H1 (cell line): ENCODE measurements around the gene SH3GL2. TPM values are rescaled to one million over a fixed set of nuclear protein-coding genes. Genes with fewer than 3 reads are reported as not detected.

Experiments used
- CTCF ChIA-PET: fragments of 300-600 bp; sonication (Branson Sonifier 250); formaldehyde crosslinking; loops from one replicate; lab custom pipeline; 2021; ENCODE audit not compliant: partially characterized antibody; lab: Charles Lee
- POLR2A ChIA-PET: fragments of 300-600 bp; sonication (Branson Sonifier 250); formaldehyde crosslinking; loops from one replicate; lab custom pipeline; 2021; ENCODE audit warnings: inconsistent platforms; ENCODE audit not compliant: partially characterized antibody; lab: Charles Lee
- DNase-seq, 2 experiments: peaks; one replicate each; pipeline versions ENCODE4 v3.0.0 to v3.0.0-alpha.2; 2010 to 2022; ENCODE audit warnings: low spot score in 2 of 2, low read depth in 1 of 2, mixed read lengths in 1 of 2
- FAIRE-seq: peaks from 2 replicates; lab custom pipeline; 2011; peaks lifted over from hg19 to GRCh38; lab: Jason Lieb, UNC
- H2AFZ ChIP-seq: 2 replicates; pipeline ENCODE4 v1.8.1; 2012; ENCODE audit warnings: low read length, inconsistent platforms
- H2AK5ac ChIP-seq: 2 replicates; pipeline ENCODE4 v1.6.1; 2013; ENCODE audit warnings: low read depth, low read length
- H2BK120ac ChIP-seq: replicated peaks from 2 replicates; pipeline ENCODE3; 2013; ENCODE audit warnings: low read depth, low read length, inconsistent platforms
- H2BK12ac ChIP-seq: 2 replicates; pipeline ENCODE4 v1.6.1; 2013; ENCODE audit warnings: low read depth, low read length
- H2BK15ac ChIP-seq: 2 replicates; pipeline ENCODE4 v1.6.1; 2013; ENCODE audit warnings: low read length
- H2BK20ac ChIP-seq: 2 replicates; pipeline ENCODE4 v1.6.1; 2013; ENCODE audit warnings: low read length
- H2BK5ac ChIP-seq: 2 replicates; pipeline ENCODE4 v1.6.1; 2013; ENCODE audit warnings: low read depth, low read length
- H3K14ac ChIP-seq: 2 replicates; pipeline ENCODE4 v1.6.1; 2013; ENCODE audit warnings: inconsistent platforms; ENCODE audit not compliant: insufficient read length
- H3K18ac ChIP-seq: 2 replicates; pipeline ENCODE4 v1.6.1; 2013; ENCODE audit warnings: low read length; ENCODE audit errors: extremely low read depth
- H3K23ac ChIP-seq: 2 replicates; pipeline ENCODE4 v1.6.1; 2013; ENCODE audit warnings: inconsistent platforms; ENCODE audit not compliant: insufficient read length
- H3K23me2 ChIP-seq: 2 replicates; pipeline ENCODE4 v1.6.1; 2013; ENCODE audit warnings: low read depth, low read length
- H3K27ac ChIP-seq: 2 replicates; pipeline ENCODE4 v1.6.1; 2011; ENCODE audit warnings: low read depth, low read length, inconsistent platforms
- H3K27me3 ChIP-seq, 4 experiments: replicated peaks in 1 of 4; 1 replicate in 1 of 4; 2 replicates in 3 of 4; pipeline versions ENCODE4 v1.6.1 to v1.8.1; 2011 to 2013; ENCODE audit warnings: low read length in 3 of 4, mild to moderate bottlenecking in 3 of 4, inconsistent platforms in 2 of 4, mixed read lengths in 2 of 4, moderate library complexity in 1 of 4; ENCODE audit not compliant: control insufficient read depth in 3 of 4, insufficient read depth in 3 of 4; ENCODE audit errors: extremely low read depth in 1 of 4
- H3K36me3 ChIP-seq, 4 experiments: 2 replicates each; pipeline versions ENCODE4 v1.6.1 to v1.8.1; 2011 to 2013; ENCODE audit warnings: mild to moderate bottlenecking in 4 of 4, low read length in 3 of 4, moderate library complexity in 2 of 4, control low read depth in 1 of 4, inconsistent platforms in 1 of 4; ENCODE audit not compliant: insufficient read depth in 4 of 4, control insufficient read depth in 2 of 4
- H3K4ac ChIP-seq: replicated peaks from 2 replicates; pipeline ENCODE3; 2013; ENCODE audit warnings: low read length, low read depth, mixed read lengths, inconsistent platforms; ENCODE audit not compliant: insufficient read length
- H3K4me1 ChIP-seq, 4 experiments: replicated peaks in 1 of 4; 1 replicate in 1 of 4; 2 replicates in 3 of 4; pipeline versions ENCODE4 v1.6.1 to v1.8.1; 2011 to 2013; ENCODE audit warnings: low read length in 3 of 4, inconsistent platforms in 2 of 4, mixed read lengths in 1 of 4; ENCODE audit not compliant: insufficient read depth in 4 of 4, control insufficient read depth in 3 of 4
- H3K4me2 ChIP-seq, 2 experiments: 2 replicates each; pipeline versions ENCODE4 v1.6.1 to v1.8.1; 2011 to 2013; ENCODE audit warnings: low read depth in 2 of 2, low read length in 2 of 2, control low read depth in 1 of 2, inconsistent platforms in 1 of 2, mild to moderate bottlenecking in 1 of 2; ENCODE audit not compliant: insufficient read depth in 1 of 2
- H3K4me3 ChIP-seq, 4 experiments: fragments of 200-600, 300-600 bp in 1 of 4; sonication (generic), shearing (Covaris generic), sonication (Bioruptor Twin) in 1 of 4; 2 replicates each; pipeline versions ENCODE4 v1.5.1 to v1.8.1; 2011 to 2016; ENCODE audit warnings: low read length in 4 of 4, low read depth in 3 of 4, control low read depth in 2 of 4, inconsistent platforms in 2 of 4, mild to moderate bottlenecking in 2 of 4, mixed read lengths in 1 of 4, moderate library complexity in 1 of 4; ENCODE audit not compliant: insufficient read depth in 2 of 4; ENCODE audit errors: extremely low read depth in 1 of 4
- H3K56ac ChIP-seq: replicated peaks from 2 replicates; pipeline ENCODE3; 2013; ENCODE audit warnings: low read depth, mild to moderate bottlenecking, mixed read lengths, low read length, inconsistent platforms; ENCODE audit not compliant: insufficient read length
- H3K79me1 ChIP-seq: 2 replicates; pipeline ENCODE4 v1.6.1; 2013; ENCODE audit warnings: low read depth, low read length, control low read depth
- H3K79me2 ChIP-seq, 2 experiments: 2 replicates each; pipeline versions ENCODE4 v1.6.1 to v1.8.1; 2012 to 2013; ENCODE audit warnings: low read length in 2 of 2, mild to moderate bottlenecking in 2 of 2, inconsistent platforms in 1 of 2; ENCODE audit not compliant: insufficient read depth in 2 of 2, control insufficient read depth in 1 of 2
- H3K9ac ChIP-seq, 4 experiments: replicated peaks in 1 of 4; 1 replicate in 1 of 4; 2 replicates in 3 of 4; pipeline versions ENCODE4 v1.6.1 to v1.8.1; 2011 to 2013; ENCODE audit warnings: low read depth in 3 of 4, low read length in 3 of 4, control low read depth in 2 of 4, mild to moderate bottlenecking in 2 of 4, moderate library complexity in 2 of 4, inconsistent platforms in 1 of 4; ENCODE audit errors: extremely low read depth in 1 of 4
- H3K9me3 ChIP-seq, 2 experiments: 2 replicates each; pipeline versions ENCODE4 v1.6.1 to v1.8.1; 2012 to 2013; ENCODE audit warnings: mild to moderate bottlenecking in 2 of 2, moderate library complexity in 2 of 2, control low read depth in 1 of 2, inconsistent platforms in 1 of 2, low read depth in 1 of 2, low read length in 1 of 2, mixed read lengths in 1 of 2; ENCODE audit not compliant: insufficient read depth in 2 of 2
- H4K20me1 ChIP-seq, 2 experiments: replicated peaks in 1 of 2; 2 replicates each; pipeline versions ENCODE3 to v1.8.1; 2011 to 2013; ENCODE audit warnings: inconsistent platforms in 2 of 2, low read length in 2 of 2, mild to moderate bottlenecking in 1 of 2; ENCODE audit not compliant: insufficient read depth in 2 of 2, control insufficient read depth in 1 of 2
- H4K5ac ChIP-seq: 2 replicates; pipeline ENCODE4 v1.6.1; 2013; ENCODE audit warnings: low read length, low read depth, mixed read lengths, inconsistent platforms; ENCODE audit not compliant: insufficient read length
- H4K8ac ChIP-seq: 2 replicates; pipeline ENCODE4 v1.8.0; 2013; ENCODE audit warnings: mild to moderate bottlenecking, moderate library complexity, low read length, inconsistent platforms; ENCODE audit not compliant: insufficient read depth; ENCODE audit errors: extremely low read depth
- H4K91ac ChIP-seq: replicated peaks from 2 replicates; pipeline ENCODE3; 2013; ENCODE audit warnings: low read length, mixed read lengths, inconsistent platforms; ENCODE audit not compliant: insufficient read length
- BACH1 ChIP-seq: IDR thresholded peaks from 2 replicates; pipeline ENCODE4 v1.6.1; 2012; ENCODE audit warnings: low read length, improper control_type of control experiment
- CTBP2 ChIP-seq: IDR thresholded peaks from 2 replicates; pipeline ENCODE4 v1.7.0; 2011; ENCODE audit warnings: borderline replicate concordance, mild to moderate bottlenecking, moderate library complexity, mixed read lengths, low read length; ENCODE audit not compliant: insufficient read depth, insufficient read length
- KDM1A ChIP-seq: fragments of 200-600, 300-600 bp; sonication (generic); IDR thresholded peaks from 2 replicates; pipeline ENCODE4 v1.7.1; 2016; ENCODE audit warnings: mild to moderate bottlenecking, low read length, borderline replicate concordance
- NRF1 ChIP-seq: IDR thresholded peaks from 2 replicates; pipeline ENCODE4 v1.6.1; 2011; ENCODE audit warnings: mild to moderate bottlenecking, low read depth, low read length, improper control_type of control experiment
- RXRA ChIP-seq: IDR thresholded peaks from 2 replicates; pipeline ENCODE4 v1.6.1; 2011; ENCODE audit warnings: low read depth, mild to moderate bottlenecking, low read length, moderate library complexity; ENCODE audit not compliant: insufficient read depth
- TCF12 ChIP-seq: IDR thresholded peaks from 2 replicates; pipeline ENCODE4 v1.6.1; 2011; ENCODE audit warnings: low read depth, mild to moderate bottlenecking, low read length
- TEAD4 ChIP-seq: IDR thresholded peaks from 2 replicates; pipeline ENCODE4 v1.6.1; 2012; ENCODE audit warnings: low read depth, low read length, inconsistent platforms, mixed read lengths
- YY1 ChIP-seq: IDR thresholded peaks from 2 replicates; pipeline ENCODE4 v1.6.1; 2011; ENCODE audit warnings: low read depth, mild to moderate bottlenecking, low read length
- WGBS, 2 experiments: shearing (Covaris generic) in 1 of 2; methylation state at CpG; one replicate each; pipeline versions ENCODE4 v1.1.6 to v1.1.7; 2013 to 2015; ENCODE audit warnings: low lambda C conversion rate in 2 of 2, mixed read lengths in 2 of 2, inconsistent platforms in 1 of 2, low coverage in 1 of 2, missing lambda C conversion rate in 1 of 2; ENCODE audit not compliant: insufficient replicate concordance in 2 of 2, insufficient coverage in 1 of 2, insufficient read length in 1 of 2; ENCODE audit errors: extremely low coverage in 1 of 2, missing lambda C conversion rate in 1 of 2; 5-methylcytosine and 5-hydroxymethylcytosine counted together
- polyA plus RNA-seq, 7 experiments: library from polyadenylated mRNA; depleted of rRNA in 3 of 7; stranded (reverse) in 5 of 7; unstranded in 2 of 7; fragments of >200 nt in 5 of 7; fragments of 200-250 nt in 2 of 7; gene quantifications; 1 replicate in 5 of 7; 2 replicates in 1 of 7; 4 replicates in 1 of 7; pipeline versions ENCODE4 v1.2.1 to v1.2.3, GENCODE V29; 2011 to 2013; ENCODE audit warnings: missing spikeins in 2 of 7, mixed read lengths in 2 of 7
- total RNA-seq: library from RNA; stranded (reverse); fragmentation: NEBNext Ultra II Directional; extraction: Animal tissue kit (Norgen Biotek cat#: 25700); gene quantifications from 2 replicates; pipeline ENCODE4 v1.2.1, GENCODE V29; 2021
- TF ChIP-seq, protein P1 (sequence below): IDR thresholded peaks from 2 replicates; pipeline ENCODE4 v1.6.1; 2011; ENCODE audit warnings: low read depth, mild to moderate bottlenecking, low read length; ENCODE audit not compliant: insufficient read depth
- TF ChIP-seq, protein P2 (sequence below): IDR thresholded peaks from 2 replicates; pipeline ENCODE4 v1.6.1; 2012; ENCODE audit warnings: inconsistent platforms

SH3GL2 gene
- total and polyA plus RNA-seq, 2 of the 8 experiments (the other 6 are each of a cell fraction or from before 2014, with no cell fraction given) = 4.7 to 5.3 TPM

DNA sequence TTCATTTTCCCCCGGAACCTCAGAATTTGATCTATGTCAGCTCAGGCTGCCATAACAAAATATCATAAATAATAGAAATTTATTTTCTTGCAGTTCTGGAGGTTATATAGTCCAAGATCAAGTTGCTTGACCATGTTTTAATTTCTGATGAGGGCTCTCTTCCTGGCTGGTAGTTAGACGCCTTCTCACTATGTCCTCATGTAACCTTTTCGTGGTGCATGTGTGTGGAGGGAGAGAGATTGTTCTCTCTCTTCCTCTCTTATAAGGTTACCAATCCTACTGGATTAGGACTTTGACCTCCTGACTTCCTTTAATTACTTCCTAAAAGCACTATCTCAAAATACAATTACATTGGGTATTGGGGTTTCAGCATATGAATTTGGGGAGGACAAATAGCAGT, 198.6 kb downstream of the SH3GL2 start:
- POLR2A ChIA-PET = no interaction called here

More for the DNA sequence above, 198.6 kb downstream of the SH3GL2 start:
- Histone ChIP-seq H2AK5ac (no peak overlapping the region), H4K5ac (no peak overlapping the region), H3K27me3 (no peaks in the 10 kb centered on the region), H2BK120ac (no peak overlapping the region), H3K56ac (no peak overlapping the region), H3K9me3 (no peaks in the 10 kb centered on the region), H2BK12ac (no peak overlapping the region), H4K8ac (no peak overlapping the region), H3K23ac (no peak overlapping the region), H2AFZ (no peak overlapping the region), H3K9ac (no peak overlapping the region), H3K14ac (no peak overlapping the region), H3K79me1 (no peaks in the 10 kb centered on the region), H3K27ac (no peak overlapping the region), H2BK5ac (no peak overlapping the region), H3K36me3 (no peaks in the 10 kb centered on the region), H3K23me2 (no peaks in the 10 kb centered on the region), H4K91ac (no peak overlapping the region), H4K20me1 (no peaks in the 10 kb centered on the region), H3K79me2 (no peaks in the 10 kb centered on the region), H3K4me2 (no peak overlapping the region), H3K4me1 (no peaks in the 10 kb centered on the region), H3K18ac (no peak overlapping the region), H2BK15ac (no peak overlapping the region), H2BK20ac (no peak overlapping the region), H3K4ac (no peak overlapping the region), H3K4me3 (no peak overlapping the region)
- DNase-seq (no peak), FAIRE-seq (no peak)
- 94% methylated on average over 3 of the region's 3 CpGs; no CpG with 5 or more reads in 1 of the 2 experiments for WGBS, 2 experiments
- TF ChIP-seq TCF12 (no peak), BACH1 (no peak), NRF1 (no peak), RXRA (no peak), CTBP2 (no peak), YY1 (no peak), TEAD4 (no peak), KDM1A (no peak)
- TF ChIP-seq, protein P1, sequence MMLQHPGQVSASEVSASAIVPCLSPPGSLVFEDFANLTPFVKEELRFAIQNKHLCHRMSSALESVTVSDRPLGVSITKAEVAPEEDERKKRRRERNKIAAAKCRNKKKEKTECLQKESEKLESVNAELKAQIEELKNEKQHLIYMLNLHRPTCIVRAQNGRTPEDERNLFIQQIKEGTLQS = no peak
- TF ChIP-seq, protein P2, sequence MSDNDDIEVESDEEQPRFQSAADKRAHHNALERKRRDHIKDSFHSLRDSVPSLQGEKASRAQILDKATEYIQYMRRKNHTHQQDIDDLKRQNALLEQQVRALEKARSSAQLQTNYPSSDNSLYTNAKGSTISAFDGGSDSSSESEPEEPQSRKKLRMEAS = no peak
- CTCF ChIA-PET = interaction anchor here (0.9 kb wide), 1 partner anchor 10 kb away, joined by 3 read pairs; no protein-coding TSS in a partner anchor
